IMR-90 (cell line): ENCODE results near the gene SSTR1. TPM values are rescaled to one million over a fixed set of nuclear protein-coding genes. Genes with fewer than 3 reads are reported as not detected.
A peak's percentile ranks its signal among the peaks of the same experiment; 100 is the strongest.

Experiments used
- ATAC-seq: fragments of 200-7000 bp; cut with Tn5 transposase; 2 replicates; pipeline ENCODE4 v1.9.1; 2020; ENCODE audit warnings: low read depth, mild to moderate bottlenecking, moderate library complexity
- BruUV-seq: library from RNA; stranded (reverse); fragments of 400-500 nt; replicated peaks from 2 replicates; lab custom pipeline; 2021; lab: Mats Ljungman, UMichigan
- CTCF ChIA-PET: fragments of 300-600 bp; formaldehyde crosslinking; extraction: SDS; loops from one replicate; lab custom pipeline; 2021; ENCODE audit warnings: antibody characterized with exemption; lab: Yijun Ruan, JAX
- POLR2A ChIA-PET: fragments of 300-600 bp; sonication (Branson Sonifier 250); formaldehyde crosslinking; loops from one replicate; lab custom pipeline; 2022; ENCODE audit warnings: antibody characterized with exemption; ENCODE audit not compliant: unreplicated experiment; lab: Charles Lee
- DNase-seq: peaks from one replicate; pipeline ENCODE4 v3.0.0; 2013
- H2AFZ ChIP-seq: replicated peaks from 2 replicates; pipeline ENCODE3; 2013; ENCODE audit warnings: low read length, mild to moderate bottlenecking; ENCODE audit not compliant: poor library complexity
- H2AK5ac ChIP-seq: 2 replicates; pipeline ENCODE4 v1.6.1; 2013; ENCODE audit warnings: low read depth, low read length, inconsistent platforms
- H2AK9ac ChIP-seq: replicated peaks from 2 replicates; pipeline ENCODE3; 2013; ENCODE audit warnings: mild to moderate bottlenecking, low read depth, low read length, moderate library complexity; ENCODE audit not compliant: poor library complexity
- H2BK120ac ChIP-seq: 2 replicates; pipeline ENCODE4 v1.6.1; 2013; ENCODE audit warnings: low read depth, low read length, inconsistent platforms
- H2BK15ac ChIP-seq: 3 replicates; pipeline ENCODE4 v1.6.1; 2013; ENCODE audit warnings: low read depth, low read length, inconsistent platforms
- H2BK20ac ChIP-seq: 2 replicates; pipeline ENCODE4 v1.6.1; 2013; ENCODE audit warnings: low read depth, mild to moderate bottlenecking, inconsistent platforms, low read length, moderate library complexity
- H2BK5ac ChIP-seq: 2 replicates; pipeline ENCODE4 v1.6.1; 2013; ENCODE audit warnings: mild to moderate bottlenecking, low read depth, low read length, inconsistent platforms; ENCODE audit not compliant: poor library complexity, severe bottlenecking
- H3K14ac ChIP-seq: replicated peaks from 2 replicates; pipeline ENCODE4 v1.6.1; 2013; ENCODE audit warnings: low read depth, low read length, inconsistent platforms
- H3K18ac ChIP-seq: 2 replicates; pipeline ENCODE4 v1.6.1; 2013; ENCODE audit warnings: low read depth, low read length, control low read depth
- H3K23ac ChIP-seq: 2 replicates; pipeline ENCODE4 v1.6.1; 2013; ENCODE audit warnings: low read depth, low read length, inconsistent platforms
- H3K27ac ChIP-seq: 2 replicates; pipeline ENCODE4 v1.5.1; 2013; ENCODE audit warnings: mild to moderate bottlenecking, control low read depth, low read length; ENCODE audit not compliant: insufficient read depth
- H3K27me3 ChIP-seq: 2 replicates; pipeline ENCODE4 v1.6.1; 2013; ENCODE audit warnings: low read length; ENCODE audit not compliant: control insufficient read depth, insufficient read depth
- H3K36me3 ChIP-seq: 2 replicates; pipeline ENCODE4 v1.6.1; 2013; ENCODE audit warnings: low read length, mixed read lengths; ENCODE audit not compliant: control insufficient read depth, insufficient read depth
- H3K4ac ChIP-seq: 2 replicates; pipeline ENCODE4 v1.6.1; 2013; ENCODE audit warnings: low read depth, low read length, inconsistent platforms
- H3K4me1 ChIP-seq: 2 replicates; pipeline ENCODE4 v1.6.1; 2013; ENCODE audit warnings: low read length, mixed read lengths; ENCODE audit not compliant: control insufficient read depth, insufficient read depth
- H3K4me2 ChIP-seq: 2 replicates; pipeline ENCODE4 v1.6.1; 2013; ENCODE audit warnings: low read depth, mild to moderate bottlenecking, control low read depth, low read length, moderate library complexity
- H3K4me3 ChIP-seq: 2 replicates; pipeline ENCODE4 v1.5.1; 2013; ENCODE audit warnings: low read depth, mild to moderate bottlenecking, control low read depth, low read length, moderate library complexity; ENCODE audit not compliant: insufficient read depth
- H3K56ac ChIP-seq: 2 replicates; pipeline ENCODE4 v1.6.1; 2013; ENCODE audit warnings: low read length, inconsistent platforms; ENCODE audit not compliant: insufficient read depth; ENCODE audit errors: extremely low read depth
- H3K79me1 ChIP-seq, 2 experiments: 2 replicates each; pipeline ENCODE4 v1.6.1; 2013; ENCODE audit warnings: low read length in 2 of 2, inconsistent platforms in 1 of 2, low read depth in 1 of 2
- H3K9ac ChIP-seq: 2 replicates; pipeline ENCODE4 v1.6.1; 2013; ENCODE audit warnings: low read depth, low read length, control low read depth
- H3K9me1 ChIP-seq: 2 replicates; pipeline ENCODE4 v1.6.1; 2013; ENCODE audit warnings: low read length, inconsistent platforms; ENCODE audit not compliant: insufficient read depth
- H3K9me3 ChIP-seq: 2 replicates; pipeline ENCODE4 v1.6.1; 2013; ENCODE audit warnings: low read length; ENCODE audit not compliant: control insufficient read depth, insufficient read depth
- H4K20me1 ChIP-seq: 2 replicates; pipeline ENCODE4 v1.6.1; 2013; ENCODE audit warnings: low read length, inconsistent platforms; ENCODE audit not compliant: insufficient read depth
- H4K5ac ChIP-seq: 2 replicates; pipeline ENCODE4 v1.6.1; 2013; ENCODE audit warnings: mild to moderate bottlenecking, low read depth, low read length, control low read depth
- H4K8ac ChIP-seq, 2 experiments: 2 replicates each; pipeline ENCODE4 v1.6.1; 2013; ENCODE audit warnings: low read depth in 2 of 2, low read length in 2 of 2, control low read depth in 1 of 2, inconsistent platforms in 1 of 2
- H4K91ac ChIP-seq: 2 replicates; pipeline ENCODE4 v1.6.1; 2013; ENCODE audit warnings: low read depth, low read length, inconsistent platforms; ENCODE audit not compliant: insufficient read depth
- BHLHE40 ChIP-seq: fragments of 150-350 bp; IDR thresholded peaks from 2 replicates; pipeline ENCODE4 v1.6.1; 2016; ENCODE audit warnings: mild to moderate bottlenecking, low read depth, low read length
- CEBPB ChIP-seq: IDR thresholded peaks from 2 replicates; pipeline ENCODE4 v1.6.1; 2012; ENCODE audit warnings: low read depth, low read length, improper control_type of control experiment
- CHD1 ChIP-seq: IDR thresholded peaks from 2 replicates; pipeline ENCODE4 v1.6.1; 2012; ENCODE audit warnings: low read depth, low read length, improper control_type of control experiment
- CTCF ChIP-seq: conservative IDR thresholded peaks from 2 replicates; pipeline ENCODE4 v1.5.1; 2012; ENCODE audit warnings: mild to moderate bottlenecking, low read depth, low read length, improper control_type of control experiment
- ELK1 ChIP-seq: fragments of 150-350 bp; IDR thresholded peaks from 2 replicates; pipeline ENCODE4 v1.6.1; 2016; ENCODE audit warnings: low read depth, mild to moderate bottlenecking, low read length, moderate library complexity, borderline replicate concordance
- FOS ChIP-seq: fragments of 150-350 bp; IDR thresholded peaks from 2 replicates; pipeline ENCODE4 v1.6.1; 2016; ENCODE audit warnings: low read depth, low read length
- MAFK ChIP-seq: IDR thresholded peaks from 2 replicates; pipeline ENCODE4 v1.6.1; 2012; ENCODE audit warnings: low read depth, low read length, improper control_type of control experiment
- MAZ ChIP-seq: IDR thresholded peaks from 2 replicates; pipeline ENCODE4 v1.6.1; 2012; ENCODE audit warnings: low read depth, mild to moderate bottlenecking, low read length, improper control_type of control experiment, moderate library complexity, borderline replicate concordance
- MXI1 ChIP-seq: IDR thresholded peaks from 2 replicates; pipeline ENCODE4 v1.6.1; 2012; ENCODE audit warnings: low read depth, mild to moderate bottlenecking, low read length, moderate library complexity, borderline replicate concordance
- NFE2L2 ChIP-seq: fragments of 150-350 bp; IDR thresholded peaks from 2 replicates; pipeline ENCODE4 v1.6.1; 2016; ENCODE audit warnings: low read depth, mild to moderate bottlenecking, low read length
- POLR2A ChIP-seq: IDR thresholded peaks from 2 replicates; pipeline ENCODE4 v1.6.1; 2012; ENCODE audit warnings: mild to moderate bottlenecking, low read depth, low read length
- RAD21 ChIP-seq: IDR thresholded peaks from 2 replicates; pipeline ENCODE4 v1.6.1; 2012; ENCODE audit warnings: low read length, improper control_type of control experiment
- RCOR1 ChIP-seq: IDR thresholded peaks from 2 replicates; pipeline ENCODE4 v1.6.1; 2012; ENCODE audit warnings: mild to moderate bottlenecking, low read length, improper control_type of control experiment; ENCODE audit not compliant: insufficient replicate concordance
- RFX5 ChIP-seq: IDR thresholded peaks from 2 replicates; pipeline ENCODE4 v1.8.0; 2012; ENCODE audit warnings: low read depth, mild to moderate bottlenecking, low read length, moderate library complexity
- SMC3 ChIP-seq: fragments of 150-350 bp; IDR thresholded peaks from 2 replicates; pipeline ENCODE4 v1.6.1; 2016; ENCODE audit warnings: low read depth, mild to moderate bottlenecking, antibody characterized with exemption, low read length, moderate library complexity
- USF2 ChIP-seq: fragments of 150-350 bp; IDR thresholded peaks from 2 replicates; pipeline ENCODE4 v1.6.1; 2017; ENCODE audit warnings: mild to moderate bottlenecking, antibody characterized with exemption, low read length, low read depth
- WGBS, 2 experiments: methylation state at CpG; one replicate each; pipeline versions ENCODE4 v1.1.5 to v1.1.7; 2013; ENCODE audit warnings: missing lambda C conversion rate in 2 of 2; ENCODE audit not compliant: insufficient read length in 1 of 2; ENCODE audit errors: extremely low coverage in 2 of 2; 5-methylcytosine and 5-hydroxymethylcytosine counted together
- dilution Hi-C: fragments of 300-500 bp; cut with HindIII; formaldehyde crosslinking; loops from one replicate; pipeline ENCODE4 v1.14.3; 2018; ENCODE audit warnings: low sequenced_read_pairs; ENCODE audit not compliant: unreplicated experiment
- in situ Hi-C: fragments of 300-500 bp; cut with MboI; formaldehyde crosslinking; loops from 3 replicates; pipeline ENCODE4 v1.14.3; 2019; ENCODE audit warnings: low sequenced_read_pairs, inconsistent platforms, mixed read lengths
- intact Hi-C: fragments of 100-400 bp; cut with micrococcal nuclease; formaldehyde crosslinking; loops from 2 replicates; pipeline ENCODE4 v1.10.0; 2022
- polyA plus RNA-seq, 3 experiments: library from polyadenylated mRNA; depleted of rRNA; stranded (reverse); fragments of >200 nt; gene quantifications; 2 replicates each; pipeline ENCODE4 v1.2.3, GENCODE V29; 2012; ENCODE audit warnings: low replicate concordance in 1 of 3
- total RNA-seq: library from RNA; depleted of rRNA; stranded (reverse); fragments of >200 nt; gene quantifications from 2 replicates; pipeline ENCODE4 v1.2.3, GENCODE V29; 2012

The SSTR1 gene
- total and polyA plus RNA-seq, 2 of the 4 experiments (the other 2 are of a cell fraction) = 1.1 to 5.5 TPM

DNA sequence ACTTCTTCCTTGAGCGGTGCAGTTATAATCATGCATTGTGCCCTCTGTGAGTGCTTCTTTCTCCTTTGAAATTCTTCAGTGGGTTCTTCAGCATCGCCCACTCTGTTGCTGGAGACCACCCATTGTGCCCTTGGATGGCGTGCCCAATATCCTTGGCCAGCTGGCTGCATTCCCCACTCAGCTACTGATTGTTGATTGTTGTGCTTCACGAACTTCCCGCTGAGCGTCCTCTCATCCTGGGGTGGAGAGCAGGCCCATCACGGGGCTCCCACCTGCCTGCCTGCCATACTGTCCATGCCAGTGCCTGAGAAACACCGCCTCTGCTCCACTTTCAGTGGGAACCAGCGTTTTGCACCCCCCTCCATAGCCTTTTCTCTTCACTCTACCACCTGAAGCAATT is 8.6 kb upstream of the SSTR1 start:
- H3K27me3 ChIP-seq = no peaks in the 10 kb centered on the region
- peaks cover 9% of the 10 kb centered on the region for H3K4me1 ChIP-seq
- H3K23ac ChIP-seq = no peak overlapping the region
- ATAC-seq = no peak
- no peak overlapping the region for H2AFZ ChIP-seq
- ChIA-PET CTCF (interaction anchor here (0.6 kb wide), 1 partner anchor 91 kb away, joined by 3 read pairs; no protein-coding TSS in a partner anchor), POLR2A (no interaction called here)
- H4K91ac ChIP-seq = peak overlapping the region; percentile 32; the same call in 1 of the 2 replicates
- DNase-seq = no peak
- H3K18ac ChIP-seq = no peak overlapping the region
- no peaks in the 10 kb centered on the region for H3K9me3 ChIP-seq
- 66% methylated on average over 6 of the region's 9 CpGs; no CpG with 5 or more reads in 1 of the 2 experiments for WGBS, 2 experiments
- H2BK120ac ChIP-seq = peak overlapping the region; percentile 53
- no peaks in the 10 kb centered on the region for H3K79me1 ChIP-seq
- no peak overlapping the region for H3K56ac ChIP-seq
- H2AK9ac ChIP-seq = no peak overlapping the region
- H3K4ac ChIP-seq = 0 out of 2 replicates have a peak overlapping the region, but pooled peaks have one; percentile 20
- dilution Hi-C loops (no loop called here), intact Hi-C loops (loop anchor here (5.0 kb wide), 2 partner anchors 57 to 668 kb away; no protein-coding TSS in a partner anchor), in situ Hi-C loops (no loop called here)
- no peak overlapping the region for H3K4me3 ChIP-seq
- H2BK20ac ChIP-seq = no peak overlapping the region; the same call in 1 of the 2 replicates
- H4K20me1 ChIP-seq = no peaks in the 10 kb centered on the region
- peak overlapping the region; percentile 68; the same call in 1 of the 2 replicates for H2AK5ac ChIP-seq
- H3K9ac ChIP-seq = no peak overlapping the region
- H3K36me3 ChIP-seq = no peaks in the 10 kb centered on the region
- H2BK5ac ChIP-seq = peak overlapping the region; percentile 7
- H3K27ac ChIP-seq = no peak overlapping the region
- peak overlapping the region in 1 of 2 experiments; percentile 28; a peak in 1 of 4 replicates for H4K8ac ChIP-seq
- BruUV-seq = no TSS peak
- H3K9me1 ChIP-seq = no peaks in the 10 kb centered on the region; the same call in 1 of the 2 replicates
- no peak overlapping the region for H3K4me2 ChIP-seq
- TF ChIP-seq CHD1 (no peak), RFX5 (no peak), POLR2A (no peak), USF2 (no peak), CEBPB (no peak), MAFK (no peak), NFE2L2 (no peak), FOS (no peak), CTCF (no peak), SMC3 (no peak), RCOR1 (no peak), MAZ (no peak), BHLHE40 (no peak), ELK1 (no peak), RAD21 (no peak), MXI1 (no peak)
- H2BK15ac ChIP-seq = 0 out of 3 replicates have a peak overlapping the region, but pooled peaks have one; percentile 43
- no peak overlapping the region for H4K5ac ChIP-seq
- no peak overlapping the region for H3K14ac ChIP-seq
